Keratinocyte (primary cell): ENCODE measurements around the gene SPATA13.

Experiments
- CTCF ChIP-seq, 3 experiments: IDR thresholded peaks in 1 of 3; conservative IDR thresholded peaks in 1 of 3; optimal IDR thresholded peaks in 1 of 3; 2 replicates in 2 of 3; 3 replicates in 1 of 3; pipeline versions ENCODE3 to v1.5.1; 2011; ENCODE audit warnings: low read length in 3 of 3, mild to moderate bottlenecking in 3 of 3, moderate library complexity in 2 of 3, control low read depth in 1 of 3, inconsistent platforms in 1 of 3; ENCODE audit not compliant: insufficient read depth in 2 of 3; ENCODE audit errors: extremely low read depth in 1 of 3
- EZH2 ChIP-seq: IDR thresholded peaks from one replicate; pipeline ENCODE4 v1.6.1; 2012; ENCODE audit warnings: inconsistent platforms, mild to moderate bottlenecking, low read length, moderate library complexity

- TF ChIP-seq CTCF (optimal IDR thresholded peaks at IDR 0.05 in 1 of 3, IDR thresholded peaks at IDR 0.05 in 1 of 3, conservative IDR thresholded peaks at IDR 0.05 in 1 of 3; ENCODE audit: extremely low read depth in 1 of 3, insufficient read depth in 2 of 3, low read length in 3 of 3) (no peak), EZH2 (no peak)
These were observed 91.6 kb downstream of the SPATA13 start for GRCh38 chr13:24252136-24252535.
